OCI-LY1 (cell line): Measurements from ENCODE around the gene AASDH.

Experiments used
- EZH2 ChIP-seq: fragments of 200-600 bp; sonication (generic), shearing (Covaris generic); IDR thresholded peaks from 2 replicates; pipeline ENCODE4 v1.8.0; 2017; ENCODE audit warnings: borderline replicate concordance, mixed run types, mild to moderate bottlenecking, antibody characterized with exemption, low read length, moderate library complexity, mixed read lengths
- TF ChIP-seq, protein P1 (sequence below): fragments of 200-600 bp; sonication (generic), shearing (Covaris generic); IDR thresholded peaks from 2 replicates; pipeline ENCODE4 v1.5.1; 2017; ENCODE audit warnings: mild to moderate bottlenecking, antibody characterized with exemption, low read length, moderate library complexity, mixed read lengths

DNA sequence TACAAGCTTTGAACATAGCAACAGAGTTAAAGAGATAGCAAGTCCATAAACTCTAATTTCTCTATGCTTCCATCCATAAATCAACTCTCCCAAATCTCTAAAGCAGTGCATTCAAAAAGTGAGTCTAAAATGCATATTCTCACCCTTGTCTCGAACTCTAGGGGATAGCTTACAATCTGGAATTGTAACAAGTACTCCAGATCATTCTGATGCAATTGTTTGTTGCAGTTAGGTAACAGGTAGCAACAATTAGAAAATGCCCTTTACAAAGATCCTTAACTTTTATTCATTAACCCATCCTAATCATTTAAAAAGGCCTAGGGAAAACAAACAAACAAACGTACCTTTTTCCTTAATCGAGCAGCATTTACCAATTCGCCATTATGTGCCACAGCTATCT is 18.9 kb upstream of the AASDH start:
- TF ChIP-seq, protein P1, sequence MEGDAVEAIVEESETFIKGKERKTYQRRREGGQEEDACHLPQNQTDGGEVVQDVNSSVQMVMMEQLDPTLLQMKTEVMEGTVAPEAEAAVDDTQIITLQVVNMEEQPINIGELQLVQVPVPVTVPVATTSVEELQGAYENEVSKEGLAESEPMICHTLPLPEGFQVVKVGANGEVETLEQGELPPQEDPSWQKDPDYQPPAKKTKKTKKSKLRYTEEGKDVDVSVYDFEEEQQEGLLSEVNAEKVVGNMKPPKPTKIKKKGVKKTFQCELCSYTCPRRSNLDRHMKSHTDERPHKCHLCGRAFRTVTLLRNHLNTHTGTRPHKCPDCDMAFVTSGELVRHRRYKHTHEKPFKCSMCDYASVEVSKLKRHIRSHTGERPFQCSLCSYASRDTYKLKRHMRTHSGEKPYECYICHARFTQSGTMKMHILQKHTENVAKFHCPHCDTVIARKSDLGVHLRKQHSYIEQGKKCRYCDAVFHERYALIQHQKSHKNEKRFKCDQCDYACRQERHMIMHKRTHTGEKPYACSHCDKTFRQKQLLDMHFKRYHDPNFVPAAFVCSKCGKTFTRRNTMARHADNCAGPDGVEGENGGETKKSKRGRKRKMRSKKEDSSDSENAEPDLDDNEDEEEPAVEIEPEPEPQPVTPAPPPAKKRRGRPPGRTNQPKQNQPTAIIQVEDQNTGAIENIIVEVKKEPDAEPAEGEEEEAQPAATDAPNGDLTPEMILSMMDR = no peak
- no peak for TF ChIP-seq EZH2
